ENCODE data around the gene PTPN9.

- no peak for TF ChIP-seq GATA3 (IDR thresholded peaks at IDR 0.05; ENCODE audit: low read depth, low read length)
- TF ChIP-seq GATA2 (IDR thresholded peaks at IDR 0.05; ENCODE audit: low read depth, low read length), result no peak
Measured at GRCh38 chr15:75428152-75428551, 151.0 kb downstream of the PTPN9 start.

Measured in SH-SY5Y (cell line).